ENCODE data around the gene UPK3A. TPM values are rescaled to one million over a fixed set of nuclear protein-coding genes. Genes with fewer than 3 reads are reported as not detected.

The UPK3A gene
- total and polyA plus RNA-seq, 2 of the 8 experiments (the other 6 are each of a cell fraction or from before 2014, with no cell fraction given) = 0.35 to 1.7 TPM

- TF ChIP-seq SP1 (IDR thresholded peaks at IDR 0.05; ENCODE audit: low read depth, low read length) (no peak), SIN3A (conservative IDR thresholded peaks at IDR 0.05 in 1 of 2, IDR thresholded peaks at IDR 0.05 in 1 of 2; ENCODE audit: low read depth in 1 of 2, low read length in 2 of 2) (no peak), RFX5 (IDR thresholded peaks at IDR 0.05; ENCODE audit: borderline replicate concordance, low read depth, low read length) (no peak), KDM5A (IDR thresholded peaks at IDR 0.05; ENCODE audit: low read length) (no peak), HDAC6 (IDR thresholded peaks at IDR 0.05; ENCODE audit: low read depth, low read length) (no peak), CBX8 (IDR thresholded peaks at IDR 0.05; ENCODE audit: borderline replicate concordance, low read depth, low read length) (no peak), KDM4A (IDR thresholded peaks at IDR 0.05; ENCODE audit: low read depth, low read length, severe bottlenecking) (no peak), POU5F1 (IDR thresholded peaks at IDR 0.05; ENCODE audit: low read depth, low read length) (no peak)
Observed at GRCh38 chr22:45323695-45324094, 38.9 kb downstream of the UPK3A start (continued).
